ENCODE data around the gene SIL1.

SIL1 gene

DNA sequence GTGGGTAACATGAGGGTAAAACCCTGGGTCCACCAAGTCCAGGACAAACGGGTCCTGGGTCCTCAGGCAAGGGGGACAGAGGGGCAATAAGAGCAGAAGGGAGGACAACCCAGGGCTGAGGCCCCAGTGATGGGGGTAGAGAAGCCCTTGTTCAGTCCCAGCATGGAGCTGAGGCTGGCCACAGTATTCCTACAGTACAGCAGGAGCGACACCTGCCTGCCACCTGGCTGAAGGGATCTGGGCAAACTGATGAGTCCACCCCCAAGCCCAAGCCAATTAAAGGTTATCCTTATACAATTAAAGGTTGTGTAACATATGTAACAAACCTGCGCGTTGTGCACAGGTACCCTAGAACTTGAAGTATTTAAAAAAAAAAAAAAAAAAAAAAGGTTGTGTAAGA is 225.3 kb downstream of the SIL1 start:
- no peak for DNase-seq

GRCh38 chr5:138972230-138972629 is 225.9 kb downstream of the SIL1 start:
- DNase-seq: no peak

GRCh38 chr5:138969323-138970002 is 228.7 kb downstream of the SIL1 start:
- DNase-seq: no peak

DNA sequence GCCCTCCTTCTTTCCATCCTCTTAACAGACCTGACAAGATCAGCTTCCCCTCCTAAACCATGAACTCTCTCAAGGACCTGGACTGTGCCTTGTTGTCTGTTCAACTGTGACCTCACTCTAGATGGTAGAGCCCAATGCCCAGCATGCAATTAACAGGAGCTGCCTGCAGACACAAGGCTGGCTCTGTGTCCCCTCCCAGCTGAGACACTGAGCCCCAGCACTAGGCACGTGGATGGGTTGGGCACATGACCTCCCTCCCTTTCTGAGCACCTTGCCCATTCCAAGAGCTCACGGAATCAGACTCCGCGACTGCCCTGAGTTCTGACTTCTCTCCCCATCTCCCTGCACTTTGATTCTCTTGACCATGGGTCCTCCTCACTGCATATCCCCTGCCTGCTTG is 229.6 kb downstream of the SIL1 start:
- DNase-seq: no peak

DNA sequence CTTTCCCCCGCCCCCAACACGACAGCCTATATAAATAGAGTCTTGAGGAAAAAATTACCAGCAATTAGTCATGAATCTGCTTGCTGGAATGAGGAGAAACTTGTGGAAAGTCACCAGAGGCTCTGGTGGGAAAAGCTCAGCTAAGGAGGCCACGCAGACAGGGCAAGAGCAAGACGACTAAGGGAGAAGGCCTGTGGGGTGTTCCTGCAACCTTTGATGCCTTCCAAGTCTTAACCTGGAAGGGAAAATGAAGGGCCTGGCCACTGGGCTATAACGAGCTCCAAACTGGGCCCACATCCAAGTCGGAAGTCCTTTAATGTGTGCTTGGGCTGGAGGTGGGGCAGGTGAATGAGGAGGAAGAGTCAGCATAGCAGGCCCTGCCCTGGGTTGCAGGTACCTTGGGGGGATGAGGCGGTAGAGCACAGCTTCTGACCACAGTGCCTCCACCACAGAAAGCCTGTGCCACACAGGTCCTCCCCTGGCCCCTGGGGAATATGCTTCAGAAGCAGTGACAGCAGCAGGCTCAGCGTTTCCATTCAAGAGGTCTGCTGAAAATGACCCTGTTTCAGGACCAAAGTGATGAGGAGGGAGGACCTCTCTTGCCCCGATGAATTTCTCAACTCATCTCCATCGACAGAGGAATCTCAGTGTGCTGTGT is 230.2 kb downstream of the SIL1 start:
- DNase-seq: peak; percentile 76

- peak; percentile 31 for DNase-seq
These were observed 231.8 kb downstream of the SIL1 start for GRCh38 chr5:138966236-138966985.

GRCh38 chr5:138965626-138966025 is 232.5 kb downstream of the SIL1 start:
- no peak for DNase-seq

- DNase-seq: no peak
These were observed 233.4 kb downstream of the SIL1 start for GRCh38 chr5:138964647-138965201.

GRCh38 chr5:138963763-138964371 is 234.3 kb downstream of the SIL1 start:
- no peak for DNase-seq

DNA sequence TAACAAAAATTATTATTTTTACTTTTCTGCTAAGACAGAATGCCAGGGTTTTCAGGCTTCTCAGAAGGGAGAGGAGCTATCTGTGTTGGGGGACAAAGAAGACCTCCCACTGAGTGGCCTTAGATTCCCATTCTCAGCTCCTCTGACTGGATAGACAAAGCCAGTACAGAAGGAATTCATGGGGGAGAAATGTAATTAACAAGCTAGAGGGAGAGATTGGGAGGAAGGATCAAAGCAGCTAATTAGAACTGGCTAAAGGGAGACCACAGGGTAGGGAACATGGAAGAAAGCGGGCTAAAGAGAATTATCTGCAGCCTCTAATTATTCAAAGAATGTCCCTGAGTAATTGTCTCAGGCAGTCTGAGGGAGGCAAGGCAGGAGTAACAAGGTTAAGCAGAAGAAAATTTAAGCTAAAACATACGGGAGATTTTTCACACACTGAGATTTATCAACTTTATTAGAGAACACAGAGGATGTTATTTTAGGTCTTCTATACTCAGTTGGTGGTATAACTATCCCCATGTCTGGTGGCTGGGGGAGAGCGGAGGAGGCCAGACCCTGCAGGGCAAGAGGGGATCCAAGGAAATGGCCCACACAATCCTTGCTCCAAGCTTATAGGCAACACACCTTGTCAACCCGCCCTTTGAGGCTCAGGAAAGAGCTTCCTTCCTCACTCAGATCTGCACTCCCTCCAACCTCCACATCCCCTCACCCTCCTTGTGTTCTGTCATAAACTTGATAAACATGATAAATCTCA is 235.4 kb downstream of the SIL1 start:
- peak; percentile 35 for DNase-seq

- DNase-seq: no peak
These were observed 236.4 kb downstream of the SIL1 start for GRCh38 chr5:138961729-138962128.

GRCh38 chr5:138961221-138961620 is 236.9 kb downstream of the SIL1 start:
- DNase-seq: no peak

DNA sequence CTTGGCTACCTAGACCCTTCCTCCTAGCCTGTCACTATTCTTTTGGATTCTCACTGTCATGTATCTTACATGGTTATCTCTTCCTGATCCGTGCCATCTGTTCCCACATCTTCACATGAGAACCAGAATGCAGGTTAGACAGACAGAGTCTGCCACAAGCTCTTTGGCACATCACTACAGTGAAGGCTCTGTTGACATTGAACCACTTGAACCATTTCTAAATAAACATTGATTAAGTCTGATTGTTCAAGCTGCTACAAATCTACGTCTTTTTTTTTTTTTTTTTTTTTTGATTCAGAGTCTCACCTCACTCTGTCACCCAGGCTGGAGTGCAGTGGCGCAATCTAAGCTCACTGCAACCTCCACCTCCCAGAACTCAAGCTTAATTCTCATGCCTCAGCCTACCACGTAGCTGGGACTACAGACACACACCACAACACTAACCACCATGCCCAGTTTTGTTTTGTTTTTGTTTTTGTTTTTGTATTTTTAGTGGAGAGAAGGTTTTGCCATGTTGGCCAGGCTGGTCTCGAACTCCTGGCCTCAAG is 237.9 kb downstream of the SIL1 start:
- DNase-seq: no peak

- DNase-seq: no peak
These were observed 241.4 kb downstream of the SIL1 start for GRCh38 chr5:138956801-138957200.

GRCh38 chr5:138955671-138956295 is 242.4 kb downstream of the SIL1 start:
- DNase-seq: no peak

GRCh38 chr5:138955013-138955660 is 243.0 kb downstream of the SIL1 start:
- DNase-seq: no peak

- no peak for DNase-seq
These were observed 243.7 kb downstream of the SIL1 start for GRCh38 chr5:138954257-138955012.

DNA sequence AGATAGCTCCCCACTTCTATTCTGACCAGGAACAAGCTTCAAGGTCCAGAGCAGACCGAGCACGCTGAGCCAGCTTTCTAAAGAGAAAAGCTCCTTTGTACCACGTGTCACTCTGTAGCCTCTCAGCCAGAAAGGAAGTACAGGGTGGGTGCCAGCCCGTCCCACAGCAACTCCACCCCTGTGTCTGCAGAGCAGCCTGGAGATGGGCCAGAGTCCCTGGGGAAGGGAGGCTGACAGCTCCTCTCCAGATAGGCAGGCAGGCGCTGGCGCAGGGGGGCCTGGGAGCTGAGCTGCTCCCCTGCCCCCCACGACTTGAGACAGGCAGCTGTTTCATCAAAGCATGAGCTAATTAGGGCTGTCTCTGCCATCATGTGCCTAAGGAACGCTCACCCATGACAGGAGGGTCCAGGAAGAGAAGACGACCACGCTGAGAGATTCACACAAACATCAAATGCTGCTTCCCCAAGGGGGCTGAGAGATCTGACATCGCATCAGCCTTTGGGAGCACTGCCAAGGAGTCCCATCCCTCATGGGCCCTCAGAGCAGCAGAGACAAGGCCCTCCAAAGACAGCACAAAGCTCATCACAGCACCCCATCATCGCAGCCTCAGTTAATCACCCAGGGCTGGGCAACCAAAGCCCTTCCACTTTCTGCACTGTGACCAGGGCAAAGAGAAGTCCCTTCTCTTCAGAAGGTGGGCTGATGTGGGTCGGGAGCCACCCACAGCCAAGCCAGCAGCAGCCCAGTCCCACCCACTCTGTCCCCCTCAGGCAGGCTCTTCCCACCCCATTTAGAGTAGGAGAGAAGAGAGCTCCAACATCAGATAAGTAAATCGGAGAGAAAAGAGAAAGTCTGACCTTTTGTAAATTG is 244.5 kb downstream of the SIL1 start:
- peak; percentile 80 for DNase-seq

DNA sequence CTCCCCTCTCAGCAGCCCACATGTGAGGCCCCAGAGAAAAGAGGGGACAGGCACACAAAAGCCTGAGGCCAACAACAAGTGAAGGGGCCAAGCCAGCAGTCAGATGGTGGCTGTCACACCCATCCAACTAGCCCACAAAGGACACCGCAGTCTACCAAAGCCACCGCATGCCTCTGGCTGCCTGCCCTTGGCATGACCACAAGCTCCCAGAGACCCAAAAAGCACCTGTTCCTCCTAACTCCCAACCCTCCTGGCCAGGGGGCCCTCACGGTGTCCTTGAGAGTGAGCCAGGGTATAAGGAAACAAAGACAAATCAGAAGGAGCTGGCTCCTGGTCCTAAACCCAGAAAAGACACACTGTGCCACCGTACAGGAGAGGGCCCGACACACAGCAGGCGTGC is 245.2 kb downstream of the SIL1 start:
- DNase-seq: no peak
